GM23338 (cell line): ENCODE results near the gene HNMT.

Experiments
- CTCF ChIP-seq, 2 experiments: fragments of 200-600 bp in 1 of 2; sonication (generic) in 1 of 2; conservative IDR thresholded peaks; 2 replicates each; pipeline versions ENCODE4 v1.5.1 to v1.6.1; 2016 to 2017; ENCODE audit warnings: antibody characterized with exemption in 2 of 2, low read depth in 2 of 2, mild to moderate bottlenecking in 2 of 2, moderate library complexity in 1 of 2
- EZH2 ChIP-seq: fragments of 200-600 bp; sonication (generic); IDR thresholded peaks from one replicate; pipeline ENCODE4 v1.8.0; 2017; ENCODE audit warnings: antibody characterized with exemption, mild to moderate bottlenecking, low read depth; ENCODE audit not compliant: unreplicated experiment
- EZH2phosphoT487 ChIP-seq: fragments of 200-600 bp; sonication (generic); IDR thresholded peaks from one replicate; pipeline ENCODE4 v1.8.1; 2018; ENCODE audit warnings: antibody characterized with exemption; ENCODE audit not compliant: unreplicated experiment
- JUNB ChIP-seq: IDR thresholded peaks from one replicate; pipeline ENCODE4 v1.6.1; 2016; ENCODE audit warnings: antibody characterized with exemption; ENCODE audit not compliant: unreplicated experiment
- POLR2AphosphoS5 ChIP-seq: IDR thresholded peaks from 2 replicates; pipeline ENCODE4 v1.6.1; 2016; ENCODE audit warnings: antibody characterized with exemption, low read depth
- ZNF114 ChIP-seq: fragments of 250-450 bp; sonication (Bioruptor Pico); IDR thresholded peaks from 2 replicates; pipeline ENCODE4 v1.5.0; 2020; ENCODE audit warnings: mild to moderate bottlenecking, moderate library complexity
- ZNF331 ChIP-seq: fragments of 250-450 bp; sonication (Bioruptor Pico); IDR thresholded peaks from 2 replicates; pipeline ENCODE4 v1.5.0; 2020; ENCODE audit warnings: low read depth, mild to moderate bottlenecking, moderate library complexity
- TF ChIP-seq, protein P1 (sequence below): IDR thresholded peaks from one replicate; pipeline ENCODE4 v1.6.1; 2018; ENCODE audit warnings: antibody characterized with exemption; ENCODE audit not compliant: unreplicated experiment

- TF ChIP-seq CTCF (conservative IDR thresholded peaks at IDR 0.05; ENCODE audit: low read depth in 2 of 2) (no peak), POLR2AphosphoS5 (no peak), EZH2 (no peak), ZNF114 (no peak), JUNB (no peak), ZNF331 (CRISPR knock-in tag) (no peak), EZH2phosphoT487 (no peak)
- TF ChIP-seq, protein P1, sequence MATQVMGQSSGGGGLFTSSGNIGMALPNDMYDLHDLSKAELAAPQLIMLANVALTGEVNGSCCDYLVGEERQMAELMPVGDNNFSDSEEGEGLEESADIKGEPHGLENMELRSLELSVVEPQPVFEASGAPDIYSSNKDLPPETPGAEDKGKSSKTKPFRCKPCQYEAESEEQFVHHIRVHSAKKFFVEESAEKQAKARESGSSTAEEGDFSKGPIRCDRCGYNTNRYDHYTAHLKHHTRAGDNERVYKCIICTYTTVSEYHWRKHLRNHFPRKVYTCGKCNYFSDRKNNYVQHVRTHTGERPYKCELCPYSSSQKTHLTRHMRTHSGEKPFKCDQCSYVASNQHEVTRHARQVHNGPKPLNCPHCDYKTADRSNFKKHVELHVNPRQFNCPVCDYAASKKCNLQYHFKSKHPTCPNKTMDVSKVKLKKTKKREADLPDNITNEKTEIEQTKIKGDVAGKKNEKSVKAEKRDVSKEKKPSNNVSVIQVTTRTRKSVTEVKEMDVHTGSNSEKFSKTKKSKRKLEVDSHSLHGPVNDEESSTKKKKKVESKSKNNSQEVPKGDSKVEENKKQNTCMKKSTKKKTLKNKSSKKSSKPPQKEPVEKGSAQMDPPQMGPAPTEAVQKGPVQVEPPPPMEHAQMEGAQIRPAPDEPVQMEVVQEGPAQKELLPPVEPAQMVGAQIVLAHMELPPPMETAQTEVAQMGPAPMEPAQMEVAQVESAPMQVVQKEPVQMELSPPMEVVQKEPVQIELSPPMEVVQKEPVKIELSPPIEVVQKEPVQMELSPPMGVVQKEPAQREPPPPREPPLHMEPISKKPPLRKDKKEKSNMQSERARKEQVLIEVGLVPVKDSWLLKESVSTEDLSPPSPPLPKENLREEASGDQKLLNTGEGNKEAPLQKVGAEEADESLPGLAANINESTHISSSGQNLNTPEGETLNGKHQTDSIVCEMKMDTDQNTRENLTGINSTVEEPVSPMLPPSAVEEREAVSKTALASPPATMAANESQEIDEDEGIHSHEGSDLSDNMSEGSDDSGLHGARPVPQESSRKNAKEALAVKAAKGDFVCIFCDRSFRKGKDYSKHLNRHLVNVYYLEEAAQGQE = no peak
Observed at GRCh38 chr2:138013639-138014038, 49.4 kb downstream of the HNMT start.
